H1 (cell line): ENCODE data around the gene SLC9A3. TPM values are rescaled to one million over a fixed set of nuclear protein-coding genes. Genes with fewer than 3 reads are reported as not detected.

Source experiments
- KDM1A ChIP-seq: fragments of 200-600, 300-600 bp; sonication (generic); IDR thresholded peaks from 2 replicates; pipeline ENCODE4 v1.7.1; 2016; ENCODE audit warnings: mild to moderate bottlenecking, low read length, borderline replicate concordance
- NANOG ChIP-seq: IDR thresholded peaks from 2 replicates; pipeline ENCODE4 v1.6.1; 2011; ENCODE audit warnings: low read length, low read depth, mild to moderate bottlenecking, inconsistent platforms; ENCODE audit not compliant: insufficient read depth, poor library complexity, severe bottlenecking
- POLR2A ChIP-seq, 2 experiments: IDR thresholded peaks; 1 replicate in 1 of 2; 2 replicates in 1 of 2; pipeline ENCODE4 v1.6.1; 2011; ENCODE audit warnings: low read depth in 2 of 2, low read length in 2 of 2, mild to moderate bottlenecking in 2 of 2; ENCODE audit errors: control extremely low read depth in 1 of 2
- RAD21 ChIP-seq, 2 experiments: IDR thresholded peaks in 1 of 2; conservative IDR thresholded peaks in 1 of 2; 2 replicates each; pipeline ENCODE4 v1.6.1; 2011; ENCODE audit warnings: low read depth in 2 of 2, low read length in 2 of 2, improper control_type of control experiment in 1 of 2, inconsistent platforms in 1 of 2, mild to moderate bottlenecking in 1 of 2, moderate library complexity in 1 of 2
- polyA plus RNA-seq, 7 experiments: library from polyadenylated mRNA; depleted of rRNA in 3 of 7; stranded (reverse) in 5 of 7; unstranded in 2 of 7; fragments of >200 nt in 5 of 7; fragments of 200-250 nt in 2 of 7; gene quantifications; 1 replicate in 5 of 7; 2 replicates in 1 of 7; 4 replicates in 1 of 7; pipeline versions ENCODE4 v1.2.1 to v1.2.3, GENCODE V29; 2011 to 2013; ENCODE audit warnings: missing spikeins in 2 of 7, mixed read lengths in 2 of 7
- total RNA-seq: library from RNA; stranded (reverse); fragmentation: NEBNext Ultra II Directional; extraction: Animal tissue kit (Norgen Biotek cat#: 25700); gene quantifications from 2 replicates; pipeline ENCODE4 v1.2.1, GENCODE V29; 2021

Gene SLC9A3
- total and polyA plus RNA-seq, 2 of the 8 experiments (the other 6 are each of a cell fraction or from before 2014, with no cell fraction given): 0.95 to 1.0 TPM

DNA sequence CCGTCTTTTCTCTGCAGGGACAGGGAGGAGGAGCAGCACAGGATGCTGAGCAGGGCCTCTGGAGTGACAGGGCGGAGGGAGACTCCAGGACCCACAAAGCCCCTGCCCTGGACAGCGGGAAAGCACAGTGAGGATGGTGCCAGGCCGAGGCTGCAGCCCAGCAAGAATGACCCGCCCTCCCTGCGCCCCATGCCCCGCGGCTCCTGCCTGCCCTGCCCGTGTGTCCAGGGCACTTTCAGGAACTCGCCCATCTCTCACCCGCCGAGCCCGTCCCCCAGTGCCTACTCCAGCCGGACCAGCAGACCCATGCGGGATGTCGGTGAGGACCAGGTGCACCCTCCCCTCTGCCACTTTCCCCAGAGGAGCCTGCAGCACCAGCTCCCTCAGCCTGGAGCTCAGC is 90.4 kb downstream of the SLC9A3 start (continued):
- no peak for TF ChIP-seq POLR2A (IDR thresholded peaks at IDR 0.05; ENCODE audit: control extremely low read depth in 1 of 2, low read depth in 2 of 2, low read length in 2 of 2)
- TF ChIP-seq KDM1A: no peak
- no peak for TF ChIP-seq RAD21 (IDR thresholded peaks at IDR 0.05 in 1 of 2, conservative IDR thresholded peaks at IDR 0.05 in 1 of 2; ENCODE audit: low read depth in 2 of 2, low read length in 2 of 2)
- no peak for TF ChIP-seq NANOG
